GM18873 (cell line): ENCODE measurements around the gene ZNF804B.
A peak's percentile ranks its signal among the peaks of the same experiment; 100 is the strongest.

Experiments used
- ATAC-seq: cut with Tn5 transposase; IDR thresholded peaks from one replicate; pipeline ENCODE4 v1.9.1; 2021; ENCODE audit warnings: mild to moderate bottlenecking, moderate library complexity, moderate number of reproducible peaks; ENCODE audit not compliant: unreplicated experiment, low FRiP score

The ZNF804B gene

GRCh38 chr7:88826222-88826621, 66.7 kb downstream of the ZNF804B start:
- ATAC-seq = no peak

- peak; percentile 84 for ATAC-seq
Observed at GRCh38 chr7:88835147-88835728, 75.7 kb downstream of the ZNF804B start.

DNA sequence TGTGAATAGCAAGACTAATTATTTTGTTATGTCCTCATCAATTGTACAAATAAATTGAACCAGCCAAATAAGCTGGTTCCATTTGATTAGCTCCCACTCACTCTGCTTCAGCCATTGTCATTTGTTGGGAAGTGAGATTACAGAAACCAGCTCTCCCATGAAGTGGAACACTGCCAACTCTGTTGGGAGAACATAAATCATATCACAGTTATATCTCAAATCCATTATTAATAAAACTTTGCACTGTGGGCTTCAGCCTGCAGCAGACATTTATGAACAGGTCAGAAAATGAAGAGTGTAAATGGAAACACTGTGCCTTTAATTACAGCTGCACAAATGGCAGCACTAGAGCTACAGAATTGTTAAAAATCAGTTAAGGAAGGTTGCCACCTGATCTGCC, 82.7 kb downstream of the ZNF804B start:
- ATAC-seq = no peak

DNA sequence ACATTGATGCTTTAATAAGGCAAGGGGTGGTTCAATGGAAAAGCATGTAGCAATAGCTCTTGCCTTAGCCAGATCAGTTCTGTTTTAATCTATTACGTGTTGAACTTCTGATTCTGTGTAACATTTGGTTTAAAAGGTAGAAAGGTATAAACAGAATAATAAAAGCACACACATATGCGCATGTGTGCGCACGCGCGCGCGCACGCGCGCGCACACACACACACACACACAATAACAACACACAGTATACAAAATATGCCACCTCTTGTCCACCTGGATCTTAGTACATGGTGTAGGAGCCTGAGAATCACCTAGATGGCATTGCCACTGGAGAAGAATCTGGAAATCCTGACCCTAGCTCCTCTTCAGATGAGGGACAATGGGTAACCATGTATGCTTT, 85.6 kb downstream of the ZNF804B start:
- ATAC-seq = no peak

DNA sequence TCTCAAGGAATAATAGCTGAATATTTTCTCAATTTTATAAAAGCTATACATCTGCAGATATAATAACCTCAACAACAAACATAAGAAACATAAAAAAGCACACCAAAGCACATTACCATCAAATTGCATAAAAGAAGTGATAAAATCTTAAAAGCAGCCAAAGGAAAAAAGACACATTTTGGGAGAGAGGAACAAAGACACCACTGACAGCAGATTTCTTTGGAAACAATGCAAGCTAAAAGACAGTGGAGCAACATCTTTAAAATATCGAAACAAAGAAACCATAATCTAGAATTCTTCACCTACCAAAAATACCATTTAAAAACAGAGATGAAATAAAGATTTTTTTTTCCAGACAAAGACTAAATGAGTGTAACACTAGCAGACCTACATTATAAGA, 91.7 kb downstream of the ZNF804B start:
- no peak for ATAC-seq

- no peak for ATAC-seq
Observed at GRCh38 chr7:88859288-88859687, 99.8 kb downstream of the ZNF804B start.

GRCh38 chr7:88866265-88866863, 106.9 kb downstream of the ZNF804B start:
- ATAC-seq = no peak

GRCh38 chr7:88867158-88867557, 107.7 kb downstream of the ZNF804B start:
- ATAC-seq = no peak

DNA sequence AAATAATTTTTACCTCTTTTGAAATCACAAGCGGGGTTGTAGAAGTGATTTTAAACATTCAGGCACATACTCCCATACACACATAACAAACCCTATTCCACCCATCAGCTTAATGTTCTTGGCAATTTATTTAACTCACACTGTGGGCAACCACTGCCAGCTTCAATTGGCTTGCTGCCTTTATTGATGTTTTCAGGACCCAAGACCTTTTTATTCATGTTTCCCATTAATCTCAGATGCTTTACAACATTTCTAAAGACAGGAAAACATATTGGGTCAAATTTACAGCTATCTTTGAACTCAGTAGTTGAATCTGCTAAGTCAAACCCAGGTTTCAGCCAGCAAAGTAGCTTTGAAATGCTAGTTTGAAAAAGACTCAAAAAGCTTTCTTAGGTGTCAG, 109.0 kb downstream of the ZNF804B start:
- no peak for ATAC-seq

GRCh38 chr7:88881136-88881535, 121.6 kb downstream of the ZNF804B start:
- no peak for ATAC-seq

GRCh38 chr7:88885131-88885530, 125.6 kb downstream of the ZNF804B start:
- no peak for ATAC-seq

DNA sequence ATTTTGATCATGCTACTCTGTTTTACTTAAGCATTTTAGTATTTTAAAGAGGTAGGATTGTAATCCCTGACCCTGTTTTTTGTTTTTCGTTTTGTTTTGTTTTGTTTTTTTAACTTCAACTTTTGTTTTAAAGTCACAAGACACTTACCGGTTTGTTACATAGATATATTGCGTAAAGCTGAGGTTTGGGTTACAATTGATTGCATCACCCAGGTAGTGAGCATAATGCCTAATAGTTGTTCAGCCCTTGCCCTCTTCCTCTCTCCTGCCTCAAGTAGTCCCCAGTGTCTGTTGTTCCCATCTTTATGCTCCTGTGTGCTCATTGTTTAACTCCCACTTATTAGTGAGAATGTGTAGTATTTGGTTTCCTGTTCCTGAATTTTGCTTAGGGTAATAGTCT, 129.2 kb downstream of the ZNF804B start:
- no peak for ATAC-seq

DNA sequence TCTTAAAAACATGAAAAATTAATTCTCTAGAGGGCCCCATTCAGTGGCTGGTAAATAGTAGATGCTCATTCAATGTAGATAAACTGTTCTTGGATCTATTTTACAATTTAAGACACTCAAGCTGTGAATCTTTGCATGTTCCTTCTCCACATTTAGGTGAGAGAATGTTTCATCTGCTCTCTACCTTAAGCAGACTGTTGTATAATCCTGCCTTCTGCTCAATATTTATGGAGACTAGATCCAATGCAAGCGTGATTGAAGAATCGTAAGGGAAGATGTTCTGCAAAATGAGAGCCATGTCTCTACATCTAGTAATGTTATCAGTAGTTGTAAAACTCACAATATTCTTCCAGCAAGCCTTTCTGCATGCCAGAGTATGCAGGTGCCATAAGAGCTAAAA, 151.0 kb downstream of the ZNF804B start:
- ATAC-seq = no peak

- no peak for ATAC-seq
Observed at GRCh38 chr7:88912852-88913251, 153.4 kb downstream of the ZNF804B start.

- ATAC-seq = no peak
Observed at GRCh38 chr7:88915615-88916014, 156.1 kb downstream of the ZNF804B start.

GRCh38 chr7:88919478-88920131, 160.1 kb downstream of the ZNF804B start:
- no peak for ATAC-seq

DNA sequence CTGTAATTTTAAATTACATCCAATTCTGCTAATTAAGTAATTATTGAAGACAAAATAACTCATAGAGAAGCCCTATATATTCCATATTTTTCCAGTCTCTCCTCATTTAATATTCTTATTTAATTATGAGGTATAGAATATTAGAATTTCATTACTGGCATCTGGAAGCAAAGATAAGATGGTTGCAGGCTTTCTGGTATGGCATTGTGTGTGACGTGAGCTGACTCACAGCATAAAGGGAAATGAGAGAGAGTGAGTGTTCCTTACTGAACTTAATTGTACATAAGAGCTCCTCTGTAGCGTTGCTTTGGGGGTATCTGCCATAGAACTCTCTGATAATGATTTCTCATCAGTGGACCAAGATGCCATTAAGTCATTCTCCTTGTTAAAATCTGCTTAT, 163.4 kb downstream of the ZNF804B start:
- no peak for ATAC-seq

GRCh38 chr7:88928276-88928675, 168.8 kb downstream of the ZNF804B start:
- no peak for ATAC-seq

DNA sequence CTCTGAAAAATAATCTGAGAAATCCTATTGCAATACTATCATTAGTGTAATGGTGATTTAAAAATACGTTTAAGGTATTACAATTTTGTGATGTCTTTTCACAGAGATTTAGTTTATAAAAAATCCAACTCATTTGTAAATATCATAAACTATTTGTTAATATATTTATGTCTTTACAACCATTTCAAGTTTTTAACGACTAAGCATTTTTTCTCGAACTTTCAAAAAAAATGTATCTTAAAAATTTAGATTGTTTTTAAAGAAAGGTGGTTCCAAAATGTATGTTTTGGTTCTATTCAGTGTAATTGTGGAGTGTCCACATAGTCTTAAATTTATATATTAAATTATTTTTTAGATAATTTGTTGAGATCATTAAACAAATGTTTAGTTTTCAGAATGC, 170.2 kb downstream of the ZNF804B start:
- no peak for ATAC-seq

- no peak for ATAC-seq
Observed at GRCh38 chr7:88933285-88933684, 173.8 kb downstream of the ZNF804B start.

- ATAC-seq = no peak
Observed at GRCh38 chr7:88942815-88943501, 183.5 kb downstream of the ZNF804B start.

DNA sequence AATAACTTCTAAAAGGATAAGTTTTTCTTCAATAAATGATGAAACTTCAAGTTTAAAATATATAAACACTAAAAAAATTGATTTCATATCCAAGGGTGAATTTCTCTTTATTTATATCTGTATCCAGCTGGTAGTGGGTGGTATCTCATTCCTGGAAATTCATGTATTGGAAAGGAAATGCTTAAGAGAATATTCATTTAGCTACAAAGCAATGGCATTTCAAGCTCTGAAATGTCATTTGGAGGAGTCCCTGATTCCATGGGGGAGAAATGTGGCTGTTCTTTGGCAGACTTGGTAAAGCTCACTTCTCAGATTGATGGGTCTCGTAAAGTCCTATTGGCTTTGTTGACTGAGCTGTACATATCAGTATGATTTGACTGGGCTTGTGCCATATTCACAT, 192.3 kb downstream of the ZNF804B start:
- no peak for ATAC-seq
